Measurements from ENCODE around the gene BAMBI.

GRCh38 chr10:28678687-28679457 lies 1.6 kb downstream of the BAMBI start:
- TF ChIP-seq, protein P1, sequence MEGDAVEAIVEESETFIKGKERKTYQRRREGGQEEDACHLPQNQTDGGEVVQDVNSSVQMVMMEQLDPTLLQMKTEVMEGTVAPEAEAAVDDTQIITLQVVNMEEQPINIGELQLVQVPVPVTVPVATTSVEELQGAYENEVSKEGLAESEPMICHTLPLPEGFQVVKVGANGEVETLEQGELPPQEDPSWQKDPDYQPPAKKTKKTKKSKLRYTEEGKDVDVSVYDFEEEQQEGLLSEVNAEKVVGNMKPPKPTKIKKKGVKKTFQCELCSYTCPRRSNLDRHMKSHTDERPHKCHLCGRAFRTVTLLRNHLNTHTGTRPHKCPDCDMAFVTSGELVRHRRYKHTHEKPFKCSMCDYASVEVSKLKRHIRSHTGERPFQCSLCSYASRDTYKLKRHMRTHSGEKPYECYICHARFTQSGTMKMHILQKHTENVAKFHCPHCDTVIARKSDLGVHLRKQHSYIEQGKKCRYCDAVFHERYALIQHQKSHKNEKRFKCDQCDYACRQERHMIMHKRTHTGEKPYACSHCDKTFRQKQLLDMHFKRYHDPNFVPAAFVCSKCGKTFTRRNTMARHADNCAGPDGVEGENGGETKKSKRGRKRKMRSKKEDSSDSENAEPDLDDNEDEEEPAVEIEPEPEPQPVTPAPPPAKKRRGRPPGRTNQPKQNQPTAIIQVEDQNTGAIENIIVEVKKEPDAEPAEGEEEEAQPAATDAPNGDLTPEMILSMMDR (IDR thresholded peaks at IDR 0.05), result no peak
- TF ChIP-seq POLR2A (IDR thresholded peaks at IDR 0.05) (no peak), POLR2AphosphoS5 (IDR thresholded peaks at IDR 0.05) (no peak)

Measured in sigmoid colon (tissue), 4 donors.